GM12872 (cell line): Measurements from ENCODE around the gene UBE2E2.

Experiments
- CTCF ChIP-seq: IDR thresholded peaks from 3 replicates; pipeline ENCODE4 v1.5.1; 2011; ENCODE audit warnings: low read depth, mild to moderate bottlenecking, low read length, moderate library complexity; ENCODE audit not compliant: insufficient read depth

Gene UBE2E2

GRCh38 chr3:23431764-23432163 lies 228.6 kb downstream of the UBE2E2 start:
- no peak for TF ChIP-seq CTCF

DNA sequence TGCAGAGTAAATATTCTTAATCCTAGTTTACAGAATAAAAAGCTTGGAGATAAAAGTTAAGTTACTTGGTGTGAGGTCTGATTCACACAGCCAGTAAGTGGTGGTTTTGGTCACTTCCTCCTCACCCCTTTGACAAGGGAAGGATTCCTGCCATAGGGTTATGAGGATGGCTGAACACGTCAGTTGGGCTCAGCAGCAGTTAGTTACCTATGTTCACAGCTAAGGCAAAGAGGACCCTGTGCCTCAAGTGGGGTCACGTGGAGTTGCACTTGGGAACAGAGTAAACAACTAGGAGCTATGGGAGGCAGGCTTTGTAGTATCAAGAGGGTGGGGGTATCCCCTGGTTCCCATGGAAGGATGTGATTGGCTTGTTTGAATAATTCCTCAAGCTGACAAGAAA lies 232.2 kb downstream of the UBE2E2 start:
- TF ChIP-seq CTCF, result no peak

DNA sequence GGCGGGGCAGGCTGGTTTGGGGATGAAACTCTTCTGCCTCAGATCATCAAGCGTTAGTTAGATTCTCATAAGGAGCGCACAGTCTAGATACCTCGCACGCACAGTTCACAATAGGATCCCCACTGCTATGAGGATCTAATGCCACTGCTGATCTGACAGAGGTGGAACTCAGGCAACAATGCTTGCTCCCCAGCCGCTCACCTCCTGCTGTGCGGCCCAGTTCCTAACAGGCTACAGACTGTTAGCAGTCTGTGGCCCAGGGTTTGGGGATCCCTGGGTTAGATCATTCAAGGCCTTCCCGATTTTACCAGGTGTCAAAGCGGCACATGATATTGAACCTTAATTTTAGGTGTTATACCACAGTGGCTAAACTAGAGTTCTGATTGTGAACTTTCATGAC lies 232.8 kb downstream of the UBE2E2 start:
- no peak for TF ChIP-seq CTCF

DNA sequence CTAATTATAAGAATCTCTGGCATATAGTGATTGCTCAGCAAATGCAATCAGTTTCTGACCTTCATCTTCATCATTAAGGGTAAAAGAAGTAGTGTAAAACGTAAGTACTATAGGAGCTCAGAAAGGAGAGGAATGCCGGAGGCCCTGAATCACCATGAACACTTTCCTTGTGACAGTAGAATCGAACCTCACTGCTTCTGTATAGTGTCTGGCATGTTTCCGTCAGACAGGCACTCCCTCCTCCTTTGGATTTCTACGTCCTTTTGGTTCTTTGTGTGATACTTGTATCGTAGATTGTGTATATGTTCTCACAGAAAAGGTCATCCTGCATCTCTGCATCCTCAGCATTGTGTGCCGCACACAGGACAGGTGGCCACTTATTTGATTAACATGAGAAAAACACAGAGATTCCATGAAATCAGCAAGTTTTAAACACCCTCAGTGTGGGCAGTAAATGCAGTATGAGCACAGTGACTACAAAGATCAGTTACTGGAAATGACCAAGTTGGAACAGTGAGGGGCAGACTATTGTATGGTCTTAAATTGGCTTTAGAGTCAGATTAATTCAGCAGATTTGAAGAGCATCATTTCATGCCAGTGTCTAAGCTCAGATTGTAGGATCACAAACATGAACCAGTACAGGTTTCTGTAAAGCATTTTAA lies 234.5 kb downstream of the UBE2E2 start:
- TF ChIP-seq CTCF, result no peak

GRCh38 chr3:23438657-23439056 lies 235.5 kb downstream of the UBE2E2 start:
- TF ChIP-seq CTCF, result no peak

DNA sequence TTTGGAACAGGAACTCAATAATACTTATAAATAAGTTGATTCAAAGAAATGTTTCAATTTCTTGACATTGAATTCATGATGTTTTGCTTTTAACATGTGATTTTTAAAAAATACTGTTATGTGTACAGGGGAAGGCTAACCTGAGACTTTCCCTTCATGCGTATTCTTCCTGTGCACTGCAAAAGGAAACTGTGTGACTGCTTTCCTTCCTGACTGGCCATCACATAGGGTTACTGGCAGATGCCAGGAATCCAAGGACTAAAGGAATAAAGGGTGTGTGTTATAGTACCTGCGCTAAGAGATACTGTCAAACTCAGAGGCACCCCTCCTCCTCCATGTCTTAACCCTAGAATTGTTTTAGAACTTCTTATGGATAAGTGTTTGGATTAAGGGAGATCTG lies 236.0 kb downstream of the UBE2E2 start:
- TF ChIP-seq CTCF, result no peak

- no peak for TF ChIP-seq CTCF
Measured at GRCh38 chr3:23440416-23441294, 237.5 kb downstream of the UBE2E2 start.
